ENCODE data around the gene SGSM1.

The SGSM1 gene

GRCh38 chr22:24806663-24807001, 621 bp downstream of the SGSM1 start:
- DNase-seq (ENCODE audit: low spot score) = no peak

- DNase-seq (ENCODE audit: low spot score) = no peak
Observed at GRCh38 chr22:24807284-24807950, 1.4 kb downstream of the SGSM1 start.

- no peak for DNase-seq (ENCODE audit: low spot score)
Observed at GRCh38 chr22:24809331-24809730, 3.3 kb downstream of the SGSM1 start.

GRCh38 chr22:24810043-24810749, 4.2 kb downstream of the SGSM1 start:
- DNase-seq (ENCODE audit: low spot score) = no peak

GRCh38 chr22:24812950-24813775, 7.2 kb downstream of the SGSM1 start:
- no peak for DNase-seq (ENCODE audit: low spot score)

- no peak for DNase-seq (ENCODE audit: low spot score)
Observed at GRCh38 chr22:24813861-24814770, 8.1 kb downstream of the SGSM1 start.

- no peak for DNase-seq (ENCODE audit: low spot score)
Observed at GRCh38 chr22:24816806-24817205, 10.8 kb downstream of the SGSM1 start.

- no peak for DNase-seq (ENCODE audit: low spot score)
Observed at GRCh38 chr22:24819487-24819886, 13.5 kb downstream of the SGSM1 start.

- no peak for DNase-seq (ENCODE audit: low spot score)
Observed at GRCh38 chr22:24819911-24820461, 14.0 kb downstream of the SGSM1 start.

- DNase-seq (ENCODE audit: low spot score) = no peak
Observed at GRCh38 chr22:24822471-24822870, 16.5 kb downstream of the SGSM1 start.

- no peak for DNase-seq (ENCODE audit: low spot score)
Observed at GRCh38 chr22:24823787-24824186, 17.8 kb downstream of the SGSM1 start.

GRCh38 chr22:24824250-24824649, 18.2 kb downstream of the SGSM1 start:
- no peak for DNase-seq (ENCODE audit: low spot score)

GRCh38 chr22:24824915-24825314, 18.9 kb downstream of the SGSM1 start:
- no peak for DNase-seq (ENCODE audit: low spot score)

GRCh38 chr22:24826710-24827285, 20.8 kb downstream of the SGSM1 start:
- no peak for DNase-seq (ENCODE audit: low spot score)

- no peak for DNase-seq (ENCODE audit: low spot score)
Observed at GRCh38 chr22:24827296-24827695, 21.3 kb downstream of the SGSM1 start.

GRCh38 chr22:24830205-24830979, 24.4 kb downstream of the SGSM1 start:
- DNase-seq (ENCODE audit: low spot score) = no peak

- no peak for DNase-seq (ENCODE audit: low spot score)
Observed at GRCh38 chr22:24831687-24832086, 25.7 kb downstream of the SGSM1 start.

- no peak for DNase-seq (ENCODE audit: low spot score)
Observed at GRCh38 chr22:24833881-24834495, 28.0 kb downstream of the SGSM1 start.

GRCh38 chr22:24834845-24835570, 29.0 kb downstream of the SGSM1 start:
- no peak for DNase-seq (ENCODE audit: low spot score)
